HG03175 (cell line): Measurements from ENCODE around the gene PRR5.

ENCODE experiments used
- ATAC-seq: cut with Tn5 transposase; IDR thresholded peaks from one replicate; pipeline ENCODE4 v1.9.1; 2021; ENCODE audit warnings: mild to moderate bottlenecking, moderate library complexity; ENCODE audit not compliant: unreplicated experiment

PRR5 gene

DNA sequence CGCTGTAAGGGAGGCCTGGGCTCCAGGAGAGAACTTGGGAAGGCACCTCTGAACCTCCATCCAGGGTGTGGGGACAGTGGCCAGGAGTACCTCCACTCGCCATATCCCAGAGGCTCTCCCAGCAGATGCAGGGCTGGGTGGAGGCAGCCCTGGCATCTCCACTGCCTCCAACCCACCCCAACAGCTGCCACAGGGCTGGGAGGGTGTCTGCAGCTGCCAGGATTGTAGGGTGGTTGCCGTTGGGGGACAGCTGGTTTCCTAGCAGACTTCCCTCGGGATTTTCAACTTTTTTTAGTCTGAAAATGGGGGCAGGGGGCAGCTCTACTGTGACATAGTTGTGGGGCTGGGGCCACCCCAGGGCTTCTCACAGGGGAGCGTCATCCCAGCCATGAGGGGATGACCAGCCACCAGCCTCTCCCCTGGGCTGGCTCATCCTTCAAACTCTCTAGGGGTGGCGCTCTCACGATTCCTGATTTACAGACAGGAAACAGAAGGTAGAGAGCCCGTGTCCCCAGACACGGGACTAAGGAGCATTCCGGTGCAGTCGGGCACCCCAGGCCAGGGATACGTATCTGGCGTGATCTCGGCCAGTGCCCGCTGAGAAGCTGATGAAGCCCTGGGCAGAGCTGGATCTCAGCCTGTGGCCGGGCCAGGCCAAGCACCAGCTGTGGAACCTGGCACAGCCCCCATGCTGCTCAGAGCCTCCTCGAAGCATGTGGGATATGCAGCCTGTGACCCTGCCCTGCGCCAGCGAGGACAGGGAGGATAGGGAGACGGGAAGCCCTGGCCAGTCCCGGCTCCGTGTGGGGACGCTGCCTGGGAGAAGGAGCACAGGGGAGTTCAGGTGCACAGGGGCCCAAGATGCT, 9.9 kb downstream of the PRR5 start:
- ATAC-seq, result no peak

DNA sequence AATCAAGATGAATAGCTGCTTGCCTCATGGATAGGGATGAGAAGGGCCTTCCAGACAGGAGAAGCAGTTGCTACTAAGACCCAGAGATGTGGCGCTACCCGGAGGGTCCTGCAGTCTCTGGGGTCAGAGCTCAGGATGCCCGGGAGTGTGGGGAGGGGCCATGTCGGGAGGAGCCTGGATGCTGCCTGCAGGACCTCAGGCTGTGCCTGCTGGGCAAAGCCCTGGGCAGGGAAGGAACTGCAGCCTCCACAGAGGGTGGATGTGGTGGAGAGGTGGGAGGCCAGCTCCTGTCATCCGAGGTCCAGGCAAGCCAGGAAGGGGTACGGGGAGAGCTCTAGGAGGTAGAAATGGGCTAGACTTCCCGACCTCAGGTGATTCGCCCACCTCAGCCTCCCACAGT, 11.0 kb downstream of the PRR5 start:
- no peak for ATAC-seq

DNA sequence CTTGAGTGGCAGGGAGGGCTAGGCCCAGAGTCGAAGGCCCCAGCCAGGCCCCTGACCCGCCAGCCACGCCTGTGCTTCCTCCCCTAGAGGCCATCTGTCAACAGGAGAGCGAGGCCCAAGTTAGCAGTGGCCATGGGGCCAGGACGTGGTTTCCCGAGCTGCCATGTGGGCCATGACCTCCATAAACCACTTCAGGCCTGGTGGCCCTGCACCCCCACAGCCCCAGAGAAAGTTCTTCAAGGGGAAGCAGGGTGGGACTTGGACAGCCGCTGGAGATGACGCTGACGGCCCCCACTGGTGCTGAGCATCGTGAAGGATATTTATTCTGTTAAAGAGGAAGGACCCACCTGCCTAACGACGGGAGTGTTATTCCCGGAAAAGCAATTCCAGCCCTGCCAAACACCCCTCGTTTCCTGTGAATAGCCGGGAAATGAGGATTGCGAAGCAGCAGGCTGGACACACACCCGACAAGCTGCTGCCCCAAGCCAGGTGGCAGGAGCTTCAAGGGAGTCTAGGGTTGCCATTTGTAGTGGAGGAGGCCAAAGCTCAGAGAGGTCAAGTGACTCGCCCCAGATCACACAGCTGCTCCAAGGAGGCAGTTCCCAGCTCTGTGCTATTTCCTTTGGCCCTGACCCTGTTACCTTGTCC, 12.8 kb downstream of the PRR5 start:
- ATAC-seq, result no peak

- no peak for ATAC-seq
Observed at GRCh38 chr22:44718418-44718817, 16.4 kb downstream of the PRR5 start.

- no peak for ATAC-seq
Observed at GRCh38 chr22:44719586-44720368, 17.8 kb downstream of the PRR5 start.

GRCh38 chr22:44721213-44721612, 19.2 kb downstream of the PRR5 start:
- no peak for ATAC-seq

- no peak for ATAC-seq
Observed at GRCh38 chr22:44722611-44723010, 20.6 kb downstream of the PRR5 start.

DNA sequence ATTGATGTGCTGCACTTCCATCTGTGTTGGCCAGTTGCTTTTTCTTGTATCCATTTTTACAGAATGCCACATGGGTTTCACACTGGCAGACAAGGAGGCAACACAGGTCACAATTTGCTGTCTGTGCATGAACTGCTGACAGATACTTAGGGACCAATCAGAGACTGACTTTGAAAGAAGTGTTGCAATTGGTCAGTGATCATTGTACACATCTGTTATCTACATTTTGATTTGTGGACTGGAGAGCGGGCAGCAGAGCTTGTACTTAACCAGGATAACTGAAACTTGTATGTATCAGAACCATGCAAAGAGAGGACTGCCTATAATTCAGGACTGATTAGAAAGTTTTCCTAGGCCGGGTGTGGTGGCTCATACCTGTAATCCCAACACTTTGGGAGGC, 21.8 kb downstream of the PRR5 start:
- no peak for ATAC-seq

DNA sequence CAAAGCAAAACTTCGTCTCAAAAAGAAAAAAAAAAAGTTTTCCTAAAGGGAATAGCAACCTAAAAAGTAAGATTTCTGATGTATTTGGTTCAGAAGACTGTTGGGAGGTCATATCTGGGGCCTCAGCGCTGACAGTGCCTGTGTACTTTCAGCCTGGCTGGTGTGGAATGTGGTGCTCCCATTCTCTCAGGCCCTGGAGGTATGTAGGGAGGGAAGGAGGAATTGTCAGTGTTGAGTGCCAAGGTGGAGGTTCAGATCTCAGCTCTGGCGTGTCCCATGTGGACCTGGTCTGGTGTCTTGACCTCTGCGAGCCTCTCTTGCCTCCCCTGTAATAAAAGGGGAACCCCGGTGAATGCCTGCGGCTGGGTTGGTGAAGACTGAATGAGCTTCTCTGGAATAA, 22.4 kb downstream of the PRR5 start:
- no peak for ATAC-seq

- ATAC-seq, result no peak
Observed at GRCh38 chr22:44724859-44725258, 22.9 kb downstream of the PRR5 start.

DNA sequence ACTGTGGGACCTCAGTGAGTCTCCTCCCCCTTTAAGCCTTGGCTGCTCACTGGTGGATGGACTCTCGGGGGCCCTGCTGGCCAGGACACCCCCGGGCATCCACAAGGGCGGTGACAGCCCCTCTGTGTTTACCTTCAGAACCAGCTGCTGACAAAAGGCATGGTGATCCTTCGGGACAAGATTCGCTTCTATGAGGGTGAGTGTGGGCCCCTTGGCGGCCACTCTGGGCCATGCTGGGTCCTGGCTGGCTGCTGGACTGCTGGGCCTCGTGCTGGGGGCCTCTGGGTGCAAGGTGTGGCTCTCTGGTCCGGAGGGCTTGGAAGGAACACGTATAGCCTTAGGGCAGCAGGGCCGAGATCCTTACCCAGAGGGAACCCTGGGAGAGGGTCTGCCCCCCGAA, 24.4 kb downstream of the PRR5 start:
- ATAC-seq, result no peak

- ATAC-seq, result no peak
Observed at GRCh38 chr22:44727148-44727547, 25.1 kb downstream of the PRR5 start.

GRCh38 chr22:44727709-44728108, 25.7 kb downstream of the PRR5 start:
- ATAC-seq, result no peak

DNA sequence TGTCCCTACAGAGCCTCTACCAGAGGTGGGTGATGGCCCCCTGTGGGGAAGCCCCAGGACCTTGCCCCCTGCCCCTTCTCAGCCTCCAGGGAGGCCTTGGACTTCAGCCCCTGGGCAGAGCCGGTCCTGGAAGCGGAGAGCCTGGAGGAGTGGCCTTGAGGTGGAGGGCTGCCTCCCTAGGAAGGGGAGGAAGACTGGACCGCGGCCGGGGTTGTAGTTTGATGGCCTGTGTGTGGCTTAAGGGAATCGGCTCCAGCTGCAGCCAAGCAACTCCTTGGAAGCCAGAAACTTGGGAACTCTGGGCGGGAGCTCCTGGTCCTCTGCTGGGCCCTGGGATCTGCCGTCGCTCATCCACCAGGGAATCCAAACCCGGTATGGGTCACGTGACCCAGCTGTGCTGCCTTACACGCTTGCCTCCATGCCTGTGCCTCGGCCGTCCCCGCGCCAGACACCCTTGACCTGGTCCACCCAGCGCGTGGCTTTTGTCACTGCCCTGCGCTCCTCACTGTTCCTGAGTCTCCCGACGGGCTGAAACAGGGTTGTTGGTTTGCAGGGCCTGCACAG, 26.8 kb downstream of the PRR5 start:
- no peak for ATAC-seq

DNA sequence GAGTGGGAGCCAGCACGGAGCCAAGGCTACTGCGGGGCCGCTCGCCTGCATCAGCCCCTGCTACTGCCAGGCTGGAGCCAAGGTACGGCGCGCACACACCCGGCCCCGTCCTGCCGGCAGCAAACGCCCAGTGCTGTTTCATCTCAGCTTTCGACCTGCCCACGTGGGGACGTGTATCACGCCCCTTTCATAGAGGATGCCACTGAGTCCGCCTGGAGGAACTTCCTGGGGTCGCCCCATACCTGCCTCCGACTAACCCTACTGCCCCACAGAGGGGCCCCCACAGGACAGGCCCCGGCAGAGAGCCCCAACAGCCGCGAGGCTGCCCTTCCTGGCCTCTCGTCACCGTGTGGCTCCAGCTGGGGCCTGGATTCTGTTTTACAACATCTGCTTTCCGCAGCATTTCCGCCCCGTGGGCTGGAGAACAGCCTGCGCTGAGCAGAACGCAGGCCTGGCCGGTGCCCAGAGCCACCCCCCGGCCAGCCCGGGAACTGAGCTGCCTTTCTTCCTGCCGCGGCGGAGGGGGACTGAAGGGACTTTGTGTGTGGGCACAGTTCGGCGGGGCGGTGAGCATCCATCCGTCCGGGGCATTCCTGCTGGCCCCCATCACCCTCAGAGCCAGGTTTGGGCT, 27.5 kb downstream of the PRR5 start:
- ATAC-seq, result no peak

DNA sequence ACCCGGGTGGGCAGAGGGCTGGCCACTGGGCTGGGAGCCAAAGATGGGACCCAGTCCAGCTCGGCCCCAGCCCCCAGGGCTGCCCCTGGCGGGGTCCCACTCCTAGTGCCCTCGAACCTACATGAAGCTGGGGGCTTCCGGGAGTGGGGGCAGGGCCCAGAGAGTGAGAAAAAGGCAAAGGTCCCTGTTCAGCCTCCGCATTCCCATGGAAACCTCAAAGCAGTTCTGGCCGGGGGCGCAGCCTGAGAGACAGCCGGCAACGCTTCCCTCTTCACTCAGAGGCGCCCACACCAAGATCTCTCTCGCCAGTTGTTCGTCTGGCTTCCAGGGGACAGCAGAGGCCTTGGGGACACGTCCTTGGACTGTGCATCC, 28.0 kb downstream of the PRR5 start:
- ATAC-seq, result no peak

DNA sequence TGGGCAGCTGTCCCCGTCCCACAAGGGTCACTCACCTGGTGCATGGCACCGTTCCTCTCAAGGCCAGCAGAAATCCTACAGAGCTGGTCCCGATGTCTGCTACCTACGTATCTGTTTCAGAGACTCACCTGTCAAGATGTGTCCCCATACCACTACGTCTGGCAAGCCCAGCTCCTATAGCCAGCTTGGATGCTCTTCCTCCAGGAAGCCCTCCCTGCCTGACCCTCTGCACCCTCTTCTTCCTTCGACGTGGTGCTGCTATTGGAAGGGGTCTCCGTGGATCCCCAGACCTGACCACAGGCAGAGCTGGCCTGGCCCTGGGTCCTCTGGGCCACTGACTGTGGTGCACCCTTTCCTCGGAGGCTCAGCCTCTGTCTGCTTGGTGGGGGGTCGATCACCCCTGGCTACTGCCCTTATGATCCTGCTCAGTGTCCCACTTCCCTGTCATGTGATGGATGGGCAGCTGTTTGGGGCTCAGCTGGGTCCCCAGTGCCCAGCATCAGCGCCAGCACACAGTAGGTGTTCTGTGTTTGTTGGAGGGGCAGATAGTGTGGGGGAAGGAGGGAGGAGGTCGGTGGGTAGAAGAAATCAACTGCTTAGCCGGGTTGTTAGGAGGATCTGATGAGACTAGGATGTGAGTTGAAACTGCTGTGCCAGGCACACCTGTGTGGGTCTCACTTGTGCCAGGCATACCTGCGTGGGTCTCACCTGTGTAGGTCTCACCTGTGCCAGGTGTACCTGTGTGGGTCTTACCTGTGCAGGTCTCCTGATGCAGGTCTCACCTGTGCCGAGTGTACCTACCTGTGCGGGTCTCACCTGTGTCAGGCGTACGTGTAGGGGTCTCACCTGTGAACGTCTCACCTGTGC, 28.7 kb downstream of the PRR5 start:
- no peak for ATAC-seq

DNA sequence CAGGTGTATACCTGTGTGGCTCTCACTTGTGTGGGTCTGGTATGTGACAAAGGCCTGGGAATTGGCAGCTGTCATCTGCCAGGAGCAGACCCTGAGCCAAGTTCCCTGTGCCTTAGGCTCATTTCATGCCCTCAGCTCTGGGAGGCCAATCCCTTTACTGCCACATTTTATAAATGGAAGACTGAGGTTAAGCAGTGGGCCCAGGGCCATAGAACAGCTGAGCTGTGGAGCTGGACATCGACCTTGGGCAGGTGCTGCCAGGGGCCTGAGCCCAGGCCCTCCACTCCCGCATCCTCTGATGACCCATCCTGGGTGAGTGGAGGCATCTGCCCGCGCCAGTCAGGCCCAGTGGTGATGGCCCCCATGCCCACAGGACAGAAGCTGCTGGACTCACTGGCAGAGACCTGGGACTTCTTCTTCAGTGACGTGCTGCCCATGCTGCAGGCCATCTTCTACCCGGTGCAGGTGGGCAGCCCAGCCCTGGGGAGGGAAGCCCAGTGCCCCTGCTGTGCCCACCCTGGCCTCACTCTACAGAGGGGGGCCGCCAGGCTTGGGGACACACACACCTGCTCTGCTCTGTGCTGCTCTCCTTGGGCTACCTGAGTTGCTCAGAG, 29.5 kb downstream of the PRR5 start:
- ATAC-seq, result no peak

DNA sequence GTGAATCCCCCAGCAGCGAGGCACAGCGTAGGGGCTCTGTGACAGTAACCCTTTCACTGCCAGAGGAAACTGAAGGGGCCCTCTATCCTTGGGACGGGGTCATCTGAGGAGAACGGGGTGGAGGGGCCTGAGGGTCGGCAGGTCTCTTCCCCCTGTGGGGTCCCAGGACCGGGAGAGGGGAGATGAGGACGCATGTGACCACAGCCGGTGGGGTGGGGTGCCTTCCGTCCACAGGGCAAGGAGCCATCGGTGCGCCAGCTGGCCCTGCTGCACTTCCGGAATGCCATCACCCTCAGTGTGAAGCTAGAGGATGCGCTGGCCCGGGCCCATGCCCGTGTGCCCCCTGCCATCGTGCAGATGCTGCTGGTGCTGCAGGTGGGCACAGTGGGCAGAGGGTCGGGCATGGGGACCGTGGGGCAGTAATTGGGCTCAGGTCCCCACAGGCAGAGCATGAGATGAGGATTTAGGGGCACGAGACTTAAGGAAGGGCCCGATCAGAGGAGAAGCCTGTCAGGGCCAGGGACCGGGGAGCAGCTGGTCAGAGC, 30.1 kb downstream of the PRR5 start:
- ATAC-seq, result no peak
